GM12878 (cell line): Measurements from ENCODE around the gene CREB3L4. TPM values are rescaled to one million over a fixed set of nuclear protein-coding genes. Genes with fewer than 3 reads are reported as not detected.

ENCODE experiments used
- ATAC-seq: fragments of 200-7000 bp; cut with Tn5 transposase; 3 replicates; pipeline ENCODE4 v1.9.1; 2020; ENCODE audit warnings: mild to moderate bottlenecking, moderate library complexity
- BruUV-seq: library from RNA; stranded (reverse); fragments of 400-500 nt; replicated peaks from 2 replicates; lab custom pipeline; 2021; lab: Mats Ljungman, UMichigan
- CTCF ChIA-PET: fragments of 300-600 bp; sonication (Branson Sonifier 250); formaldehyde crosslinking; extraction: SDS; loops from one replicate; lab custom pipeline; 2021; ENCODE audit warnings: inconsistent platforms; lab: Yijun Ruan, JAX
- POLR2A ChIA-PET: fragments of 350-600 bp; formaldehyde crosslinking; extraction: SDS; loops from one replicate; lab custom pipeline; 2021; ENCODE audit warnings: inconsistent platforms; lab: Charles Lee
- RAD21 ChIA-PET: fragments of 300-600 bp; sonication (Branson Sonifier 250); formaldehyde crosslinking; loops from one replicate; lab custom pipeline; 2023; ENCODE audit warnings: antibody characterized with exemption; ENCODE audit not compliant: unreplicated experiment; lab: Charles Lee
- SMC1A ChIA-PET: fragments of 300-600 bp; sonication (Branson Sonifier 250); formaldehyde crosslinking; loops from one replicate; lab custom pipeline; 2023; ENCODE audit not compliant: unreplicated experiment, uncharacterized antibody; lab: Charles Lee
- DNase-seq: peaks from one replicate; pipeline ENCODE4 v3.0.0-alpha.2; 2011; ENCODE audit warnings: low read depth, low spot score
- FAIRE-seq: peaks from 3 replicates; lab custom pipeline; 2011; peaks lifted over from hg19 to GRCh38; lab: Jason Lieb, UNC
- H2AFZ ChIP-seq: 2 replicates; pipeline ENCODE4 v1.6.0; 2011; ENCODE audit warnings: low read depth, low read length, control low read depth; ENCODE audit not compliant: control insufficient read depth
- H3K27ac ChIP-seq: 2 replicates; pipeline ENCODE4 v1.5.1; 2011; ENCODE audit warnings: control low read depth; ENCODE audit not compliant: control insufficient read depth, insufficient read depth
- H3K27me3 ChIP-seq, 2 experiments: replicated peaks in 1 of 2; 2 replicates each; pipeline versions ENCODE4 v1.6.0 to v1.6.1; 2011; ENCODE audit warnings: low read length in 1 of 2; ENCODE audit not compliant: control insufficient read depth in 2 of 2, insufficient read depth in 2 of 2
- H3K36me3 ChIP-seq, 2 experiments: 2 replicates each; pipeline ENCODE4 v1.5.1; 2011; ENCODE audit warnings: low read length in 1 of 2; ENCODE audit not compliant: control insufficient read depth in 2 of 2, insufficient read depth in 2 of 2
- H3K4me1 ChIP-seq: 2 replicates; pipeline ENCODE4 v1.6.1; 2011; ENCODE audit warnings: mild to moderate bottlenecking, low read length, moderate library complexity, mixed read lengths; ENCODE audit not compliant: control insufficient read depth, insufficient read depth
- H3K4me2 ChIP-seq: 2 replicates; pipeline ENCODE4 v1.6.0; 2011; ENCODE audit warnings: control low read depth; ENCODE audit not compliant: control insufficient read depth, insufficient read depth
- H3K4me3 ChIP-seq: fragments of 200-600 bp; sonication (generic); 2 replicates; pipeline ENCODE4 v1.5.1; 2016
- H3K79me2 ChIP-seq: 2 replicates; pipeline ENCODE4 v1.6.0; 2011; ENCODE audit warnings: low read length; ENCODE audit not compliant: control insufficient read depth, insufficient read depth
- H3K9ac ChIP-seq: 2 replicates; pipeline ENCODE4 v1.8.0; 2011; ENCODE audit warnings: low read length, control low read depth, mixed read lengths; ENCODE audit not compliant: control insufficient read depth, insufficient read depth
- H3K9me3 ChIP-seq: replicated peaks from 3 replicates; pipeline ENCODE4 v1.5.1; 2011; ENCODE audit warnings: mild to moderate bottlenecking, low read length; ENCODE audit not compliant: control insufficient read depth, insufficient read depth
- H4K20me1 ChIP-seq: 2 replicates; pipeline ENCODE4 v1.6.0; 2011; ENCODE audit not compliant: control insufficient read depth, insufficient read depth
- ELK1 ChIP-seq: IDR thresholded peaks from 2 replicates; pipeline ENCODE4 v1.6.1; 2012; ENCODE audit warnings: low read depth, low read length, improper control_type of control experiment
- POLR2A ChIP-seq: IDR thresholded peaks from 2 replicates; pipeline ENCODE4 v1.6.1; 2011; ENCODE audit warnings: low read depth, mild to moderate bottlenecking, low read length
- SKIL ChIP-seq: fragments of 450-650 bp; IDR thresholded peaks from 2 replicates; pipeline ENCODE4 v1.6.1; 2017; ENCODE audit warnings: mild to moderate bottlenecking, low read depth, inconsistent platforms; ENCODE audit not compliant: poor library complexity, severe bottlenecking
- WGBS: methylation state at CpG from one replicate; pipeline ENCODE4 v1.1.6; 2016; ENCODE audit warnings: low lambda C conversion rate; ENCODE audit not compliant: insufficient replicate concordance, insufficient coverage; ENCODE audit errors: missing lambda C conversion rate; 5-methylcytosine and 5-hydroxymethylcytosine counted together
- in situ Hi-C: fragments of 300-500 bp; cut with MboI; formaldehyde crosslinking; loops from 9 replicates; pipeline ENCODE4 v1.14.3; 2018; ENCODE audit warnings: mixed read lengths
- intact Hi-C: fragments of 100-400 bp; cut with micrococcal nuclease; formaldehyde crosslinking; loops from one replicate; pipeline ENCODE4 v1.14.2; 2022; ENCODE audit not compliant: unreplicated experiment
- polyA plus RNA-seq, 11 experiments: library from polyadenylated mRNA; depleted of rRNA in 4 of 11; unstranded in 6 of 11; stranded (reverse) in 5 of 11; fragments of >200 nt; fragmentation: Nextera tagmentation in 4 of 11; fragmentation: Illumina TruSeq in 1 of 11; extraction: Ambion mirVana in 4 of 11; extraction: Trizol in 1 of 11; gene quantifications; 1 replicate in 1 of 11; 2 replicates in 10 of 11; pipeline versions ENCODE4 v1.2.1 to v1.2.3, GENCODE V29; 2011 to 2016; ENCODE audit warnings: inconsistent platforms in 2 of 11, missing spikeins in 2 of 11, low read depth in 1 of 11
- total RNA-seq, 4 experiments: library from RNA; depleted of rRNA in 3 of 4; stranded (reverse); fragments of >200 nt in 3 of 4; fragmentation: Illumina TruSeq in 1 of 4; extraction: Trizol in 1 of 4; gene quantifications; 2 replicates each; pipeline versions ENCODE4 v1.2.1 to v1.2.3, GENCODE V29; 2013 to 2021

Gene CREB3L4
- total and polyA plus RNA-seq, 10 of the 15 experiments (the other 5 are each of a cell fraction or from before 2014, with no cell fraction given), result 9.7 to 14.0 (median 12.1) TPM

GRCh38 chr1:153932156-153933131, 35.3 kb upstream of the CREB3L4 start:
- Histone ChIP-seq H3K4me1 (peaks cover 18% of the 10 kb centered on the region), H4K20me1 (no peaks in the 10 kb centered on the region), H3K9me3 (no peaks in the 10 kb centered on the region), H3K9ac (no peak overlapping the region), H3K4me2 (no peak overlapping the region), H3K4me3 (no peak overlapping the region), H3K27ac (no peak overlapping the region), H3K27me3 (no peaks in the 10 kb centered on the region), H3K79me2 (no peaks in the 10 kb centered on the region), H2AFZ (no peak overlapping the region), H3K36me3 (peaks cover 17 to 23% of the 10 kb centered on the region in 2 experiments; a peak in 3 of 4 replicates)
- ChIA-PET SMC1A (no interaction called here), CTCF (no interaction called here), POLR2A (no interaction called here), RAD21 (no interaction called here)
- intact Hi-C loops, result no loop called here
- TF ChIP-seq ELK1 (no peak), SKIL (no peak), POLR2A (peak; percentile 41; the same call in 1 of the 2 replicates)
- no peak for DNase-seq
- in situ Hi-C loops, result no loop called here
- BruUV-seq, result no TSS peak
- no peak for ATAC-seq
- WGBS, result 98% methylated on average over 16 of the region's 18 CpGs
- no peak for FAIRE-seq
